HG02981 (cell line): ENCODE data around the gene CFAP45.
A peak's percentile ranks its signal among the peaks of the same experiment; 100 is the strongest.
"Not testable (repeated sequence)": the region's sequence is repeated elsewhere in the genome, so short reads cannot be mapped to it uniquely, and the experiment has no call there.

Experiments
- ATAC-seq: cut with Tn5 transposase; IDR thresholded peaks from one replicate; pipeline ENCODE4 v1.9.1; 2021; ENCODE audit warnings: mild to moderate bottlenecking, moderate library complexity; ENCODE audit not compliant: unreplicated experiment

Gene CFAP45

GRCh38 chr1:159908031-159908940 is 8.3 kb upstream of the CFAP45 start:
- ATAC-seq, result no peak

DNA sequence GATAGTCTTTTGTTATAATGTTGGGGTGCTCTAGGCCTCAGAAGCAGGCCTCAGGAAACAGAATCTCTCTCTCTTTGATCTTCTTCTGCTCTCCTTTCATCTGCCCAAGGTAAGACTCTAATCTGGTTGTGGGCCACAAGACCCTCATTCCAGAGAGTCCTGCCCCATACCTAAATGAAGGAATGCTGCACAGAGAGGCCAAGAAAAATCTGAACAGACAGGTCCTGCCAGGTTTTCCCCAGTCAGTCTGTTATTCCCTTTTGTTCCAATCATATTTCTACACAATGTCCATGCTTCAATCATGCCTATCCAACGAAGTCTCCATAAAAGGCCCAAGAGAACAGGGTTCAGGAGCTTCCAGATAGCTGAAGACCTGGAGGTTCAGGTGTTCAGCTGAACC is 7.0 kb upstream of the CFAP45 start:
- ATAC-seq, result no peak

- ATAC-seq, result not testable (repeated sequence)
Measured at GRCh38 chr1:159904036-159904435, 4.1 kb upstream of the CFAP45 start.

- ATAC-seq, result no peak
Measured at GRCh38 chr1:159902541-159902940, 2.6 kb upstream of the CFAP45 start.

GRCh38 chr1:159900755-159901360 is 893 bp upstream of the CFAP45 start:
- ATAC-seq, result no peak

DNA sequence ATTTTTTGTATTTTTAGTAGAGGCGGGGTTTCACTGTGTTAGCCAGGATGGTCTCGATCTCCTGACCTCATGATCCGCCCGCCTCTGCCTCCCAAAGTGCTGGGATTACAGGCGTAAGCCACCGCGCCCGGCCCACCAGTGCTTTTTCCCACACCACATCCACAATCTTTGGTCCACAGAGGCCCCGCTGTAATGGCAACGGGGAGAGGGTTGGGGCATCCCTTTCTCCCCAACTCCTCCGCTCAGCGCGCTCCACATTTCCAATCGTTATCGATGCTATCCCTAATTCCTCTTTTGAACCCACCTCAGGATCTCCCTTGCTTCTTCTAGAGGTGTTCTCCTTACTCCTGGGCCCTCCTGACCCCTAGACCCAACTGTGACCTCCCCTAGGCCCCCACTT is 331 bp downstream of the CFAP45 start:
- ATAC-seq, result not testable (repeated sequence)

- no peak for ATAC-seq
Measured at GRCh38 chr1:159898527-159898926, 1.4 kb downstream of the CFAP45 start.

DNA sequence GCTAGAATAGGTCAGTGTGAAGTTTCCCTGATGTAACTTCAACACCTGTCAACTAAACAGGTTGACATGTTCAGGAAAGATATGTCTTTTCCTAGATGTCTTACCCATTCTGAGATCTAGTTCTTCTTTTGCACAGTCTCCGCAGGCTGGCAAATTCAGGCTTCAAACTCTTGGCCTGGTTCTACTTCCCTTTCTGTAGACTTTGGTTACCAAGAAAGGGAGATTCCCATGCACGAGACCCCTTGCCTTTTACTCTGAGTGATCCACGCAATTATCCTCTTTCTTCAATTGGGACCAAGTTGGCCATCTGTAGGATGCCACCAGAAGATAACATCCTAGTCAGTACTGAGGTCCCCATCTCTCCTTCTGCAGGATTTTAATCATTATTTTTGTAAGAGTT is 2.0 kb downstream of the CFAP45 start:
- no peak for ATAC-seq

DNA sequence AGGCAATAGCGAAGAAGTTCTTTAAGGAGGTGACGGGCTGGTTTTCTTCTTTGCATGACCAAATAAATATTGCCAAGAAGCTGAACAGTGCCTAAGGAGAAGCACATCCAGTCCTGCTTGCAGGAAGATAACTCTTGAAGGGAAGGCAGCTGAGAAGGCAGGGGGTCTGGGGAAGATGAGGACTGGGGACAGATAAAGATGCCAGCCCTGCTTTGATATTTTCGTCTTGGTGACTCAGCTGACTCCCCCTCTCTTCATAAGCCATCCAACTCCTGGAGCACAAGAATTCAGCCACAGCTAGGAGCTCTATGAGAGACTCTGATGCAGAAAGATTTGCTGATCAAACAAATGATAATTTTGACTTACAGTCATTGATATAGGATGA is 3.4 kb downstream of the CFAP45 start:
- no peak for ATAC-seq

DNA sequence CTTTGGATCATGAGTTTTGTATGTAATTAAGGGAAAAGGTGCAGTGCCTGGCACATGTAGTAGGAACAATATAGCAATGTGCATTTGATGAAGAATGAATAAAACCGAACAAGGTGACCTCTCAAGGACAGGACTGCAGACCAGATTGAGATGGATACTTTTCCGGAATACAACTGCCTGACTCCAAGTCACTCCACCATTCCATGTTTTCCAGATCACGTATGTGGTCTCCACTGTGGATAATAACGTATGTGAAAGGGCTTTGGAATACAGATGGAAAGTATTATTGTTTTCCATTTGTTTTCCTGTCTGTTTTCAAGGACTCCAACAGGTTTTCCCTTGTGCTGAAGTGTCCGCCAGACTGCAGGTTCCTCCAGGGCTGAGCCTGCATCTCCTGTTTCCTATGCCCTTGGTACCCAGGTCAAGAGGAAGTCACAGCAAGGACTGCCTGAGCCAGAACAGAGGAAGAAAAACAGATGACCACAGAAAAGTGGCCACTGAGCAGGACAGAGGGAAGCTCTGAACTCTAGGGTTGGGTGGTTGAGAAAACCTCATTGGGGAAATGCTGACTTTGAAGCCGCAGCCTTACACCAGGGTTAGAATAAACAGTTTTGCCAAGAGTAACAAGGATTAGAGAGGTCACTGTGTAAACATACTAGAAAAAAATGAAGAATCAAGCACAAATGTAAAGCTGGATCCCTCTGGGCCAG is 4.0 kb downstream of the CFAP45 start:
- ATAC-seq, result no peak

GRCh38 chr1:159895286-159895685 is 4.7 kb downstream of the CFAP45 start:
- no peak for ATAC-seq

DNA sequence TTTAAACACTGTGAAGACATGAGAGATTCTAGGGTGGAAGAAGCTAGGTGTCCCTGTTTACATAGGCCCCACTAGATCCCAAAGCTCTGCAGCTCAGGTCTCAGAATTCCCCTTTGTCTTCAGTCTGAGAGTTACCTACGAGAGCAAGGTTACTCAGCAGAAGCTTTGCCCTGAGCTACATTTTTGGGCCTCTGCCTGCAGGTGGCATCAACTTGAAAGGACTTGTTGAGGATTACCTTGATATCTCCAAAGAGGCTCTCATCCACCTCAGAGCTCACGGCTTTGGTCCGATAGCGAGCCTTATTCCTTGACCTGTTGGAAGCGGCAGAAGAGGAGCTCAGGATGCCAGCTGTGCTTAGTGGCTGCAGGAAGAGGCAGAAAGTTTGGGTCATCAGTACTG is 7.0 kb downstream of the CFAP45 start:
- ATAC-seq, result no peak

GRCh38 chr1:159891275-159892157 is 8.4 kb downstream of the CFAP45 start:
- ATAC-seq, result peak; percentile 43

GRCh38 chr1:159890390-159890789 is 9.6 kb downstream of the CFAP45 start:
- ATAC-seq, result no peak

GRCh38 chr1:159889821-159890252 is 10.1 kb downstream of the CFAP45 start:
- peak; percentile 94 for ATAC-seq

DNA sequence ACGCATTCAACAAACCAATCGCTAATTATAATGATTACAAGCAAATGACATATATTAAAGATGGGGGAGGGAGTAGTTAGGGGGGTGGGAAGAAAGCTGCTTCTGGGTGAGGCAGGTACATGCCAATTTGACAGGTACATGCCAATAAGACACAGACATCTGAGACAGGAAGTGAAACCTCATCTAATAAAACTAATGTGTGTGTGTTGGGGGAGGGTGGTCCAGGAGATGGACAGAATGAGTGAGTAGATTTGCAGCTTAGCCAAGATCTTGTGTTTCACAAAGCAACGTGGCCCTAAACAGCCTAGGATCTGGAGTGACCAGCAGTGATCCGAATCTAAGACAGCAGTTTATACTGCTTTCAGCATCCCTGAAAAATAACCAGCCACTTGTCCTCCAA is 10.8 kb downstream of the CFAP45 start:
- ATAC-seq, result no peak

DNA sequence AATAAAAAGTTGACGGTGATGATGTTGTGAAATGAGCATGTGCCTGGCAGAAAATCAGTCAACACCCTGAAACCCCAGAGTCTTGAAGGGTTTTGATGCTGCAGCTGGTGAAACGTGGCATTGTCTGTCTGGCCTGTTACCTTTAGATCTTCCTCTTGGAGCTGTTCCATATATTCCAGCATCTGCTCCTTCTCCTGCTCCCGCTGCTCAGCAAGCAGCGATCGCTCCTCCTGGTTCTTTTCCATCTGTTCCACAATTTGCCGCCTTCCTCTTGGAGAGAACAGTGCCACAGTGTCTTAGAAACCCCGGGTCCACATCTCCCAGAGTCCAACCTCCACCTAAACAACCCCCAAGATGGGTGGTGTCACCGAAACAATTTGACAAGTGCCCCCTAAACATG is 15.7 kb downstream of the CFAP45 start:
- no peak for ATAC-seq

DNA sequence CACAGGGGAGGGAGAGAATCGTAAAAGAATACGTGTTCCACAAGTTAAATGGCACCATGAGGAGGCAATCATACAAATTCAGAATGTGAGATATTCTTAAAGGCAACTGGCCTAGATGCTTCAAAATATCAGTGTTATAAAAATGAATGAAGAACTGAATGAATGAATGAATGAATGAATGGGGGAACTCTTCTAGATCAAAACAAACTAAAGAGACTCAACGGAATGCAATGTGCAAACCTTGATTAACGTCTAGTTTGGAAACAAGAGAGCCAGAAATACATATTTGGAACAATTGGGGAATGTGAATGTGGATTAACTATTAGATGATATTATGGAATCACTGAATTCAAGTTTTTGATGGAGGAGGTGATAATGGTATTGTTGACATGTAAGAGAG is 16.8 kb downstream of the CFAP45 start:
- no peak for ATAC-seq

- no peak for ATAC-seq
Measured at GRCh38 chr1:159882527-159882862, 17.5 kb downstream of the CFAP45 start.

DNA sequence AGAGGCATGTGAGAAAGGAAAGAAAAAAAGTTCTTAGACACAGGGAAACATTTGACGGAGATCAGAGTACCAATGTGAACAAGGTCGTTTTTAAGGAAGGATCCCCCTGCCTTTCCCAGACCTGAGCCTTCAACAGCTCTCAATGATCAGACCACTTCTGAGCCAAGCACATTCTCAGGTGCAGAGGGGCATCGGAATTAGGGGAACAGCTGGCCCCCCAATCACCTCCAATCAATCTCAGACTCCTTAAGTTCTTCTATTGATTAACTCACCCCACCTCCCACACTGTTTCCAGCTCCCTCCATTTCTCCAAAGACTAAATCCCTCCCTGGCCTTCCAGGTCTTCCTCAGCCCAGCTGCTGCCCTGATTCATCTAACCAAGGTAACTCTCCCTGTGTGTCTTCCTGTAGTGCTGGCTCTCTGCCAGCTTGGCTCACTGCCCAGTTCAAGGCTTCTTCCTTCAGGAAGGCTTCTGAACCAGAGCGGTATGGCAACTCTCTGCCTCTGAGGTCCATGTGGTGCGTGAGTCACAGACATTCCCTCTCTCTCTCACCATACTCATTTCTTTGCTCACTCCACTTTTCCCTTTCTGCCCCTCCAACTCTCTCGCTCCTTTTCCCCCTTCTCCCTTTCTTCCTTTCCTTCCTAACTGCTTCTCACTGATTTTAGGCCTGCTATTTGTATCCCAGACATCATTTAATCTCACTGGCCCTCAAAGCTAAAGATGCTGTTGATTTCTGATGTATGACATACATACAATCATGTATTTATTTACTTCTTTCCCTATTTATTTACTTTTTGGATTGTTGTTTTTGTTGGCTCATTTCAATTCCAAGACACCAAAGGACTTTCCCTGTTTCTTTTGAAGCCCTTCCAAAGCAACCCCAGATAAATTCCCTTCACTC is 18.1 kb downstream of the CFAP45 start:
- no peak for ATAC-seq
